ENCODE results near the gene ANXA11.

GRCh38 chr10:80140251-80140650 lies 65.1 kb downstream of the ANXA11 start:
- TF ChIP-seq CTCF (IDR thresholded peaks at IDR 0.05; ENCODE audit: poor library complexity, severe bottlenecking) (no peak), POLR2AphosphoS5 (IDR thresholded peaks at IDR 0.05) (no peak), EP300 (conservative IDR thresholded peaks at IDR 0.05; ENCODE audit: poor library complexity, severe bottlenecking) (no peak), EZH2 (IDR thresholded peaks at IDR 0.05; ENCODE audit: borderline replicate concordance, insufficient read depth, low read length, poor library complexity, severe bottlenecking) (no peak)
